Choroid plexus epithelial cell (primary cell): ENCODE results near the gene POPDC3.
A peak's percentile ranks its signal among the peaks of the same experiment; 100 is the strongest.

Experiments
- DNase-seq: peaks from one replicate; pipeline ENCODE4 v3.0.0-alpha.2; 2010; ENCODE audit warnings: low read depth
- H3K4me3 ChIP-seq: 2 replicates; pipeline ENCODE4 v1.5.1; 2011; ENCODE audit warnings: low read depth, mild to moderate bottlenecking, control low read depth, low read length, moderate library complexity
- TF ChIP-seq, protein P1 (sequence below): conservative IDR thresholded peaks from 2 replicates; pipeline ENCODE4 v1.5.1; 2011; ENCODE audit warnings: low read depth, mild to moderate bottlenecking, control low read depth, inconsistent platforms, low read length, moderate library complexity

The POPDC3 gene

DNA sequence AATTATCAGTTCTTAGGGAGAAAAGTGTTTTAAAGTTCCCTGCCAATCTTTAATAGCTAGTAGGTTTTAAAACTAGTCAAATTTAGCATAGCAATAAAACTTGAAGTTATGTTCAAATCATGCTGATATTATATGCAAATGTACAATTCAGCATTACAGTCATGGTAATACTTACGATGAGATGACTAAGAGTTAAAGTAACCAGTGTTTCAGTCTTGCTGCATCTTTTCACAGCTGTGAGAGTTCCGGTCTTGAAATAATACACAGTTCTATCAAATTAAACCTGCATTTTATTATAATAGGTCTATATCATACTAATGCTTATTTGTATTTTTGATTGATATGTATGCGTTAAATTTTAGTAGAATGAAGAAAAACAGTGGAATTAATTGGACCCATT lies 26.1 kb downstream of the POPDC3 start:
- TF ChIP-seq, protein P1, sequence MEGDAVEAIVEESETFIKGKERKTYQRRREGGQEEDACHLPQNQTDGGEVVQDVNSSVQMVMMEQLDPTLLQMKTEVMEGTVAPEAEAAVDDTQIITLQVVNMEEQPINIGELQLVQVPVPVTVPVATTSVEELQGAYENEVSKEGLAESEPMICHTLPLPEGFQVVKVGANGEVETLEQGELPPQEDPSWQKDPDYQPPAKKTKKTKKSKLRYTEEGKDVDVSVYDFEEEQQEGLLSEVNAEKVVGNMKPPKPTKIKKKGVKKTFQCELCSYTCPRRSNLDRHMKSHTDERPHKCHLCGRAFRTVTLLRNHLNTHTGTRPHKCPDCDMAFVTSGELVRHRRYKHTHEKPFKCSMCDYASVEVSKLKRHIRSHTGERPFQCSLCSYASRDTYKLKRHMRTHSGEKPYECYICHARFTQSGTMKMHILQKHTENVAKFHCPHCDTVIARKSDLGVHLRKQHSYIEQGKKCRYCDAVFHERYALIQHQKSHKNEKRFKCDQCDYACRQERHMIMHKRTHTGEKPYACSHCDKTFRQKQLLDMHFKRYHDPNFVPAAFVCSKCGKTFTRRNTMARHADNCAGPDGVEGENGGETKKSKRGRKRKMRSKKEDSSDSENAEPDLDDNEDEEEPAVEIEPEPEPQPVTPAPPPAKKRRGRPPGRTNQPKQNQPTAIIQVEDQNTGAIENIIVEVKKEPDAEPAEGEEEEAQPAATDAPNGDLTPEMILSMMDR, result no peak

DNA sequence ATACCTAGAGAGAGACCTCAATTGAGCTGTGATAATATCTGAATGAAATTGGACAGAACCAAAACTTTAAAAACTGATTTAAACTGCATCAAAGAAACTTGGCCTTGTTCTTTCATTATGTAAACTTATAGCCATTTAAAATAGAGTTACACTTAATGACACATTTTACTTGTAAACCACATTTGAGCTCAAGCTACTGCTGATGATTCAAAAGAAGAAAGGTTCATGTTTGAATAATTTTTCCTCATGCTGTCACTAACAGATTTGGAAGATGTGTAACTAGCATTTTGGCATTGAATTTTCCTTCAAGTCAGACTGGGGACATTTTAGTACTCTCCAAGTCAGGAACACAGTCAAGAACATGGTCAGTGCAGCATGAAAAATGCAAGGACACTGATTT lies 26.9 kb downstream of the POPDC3 start:
- no peak overlapping the region for H3K4me3 ChIP-seq
- DNase-seq, result no peak
- TF ChIP-seq, protein P1, result no peak

More for the DNA sequence above, 26.1 kb downstream of the POPDC3 start:
- no peak for DNase-seq
- H3K4me3 ChIP-seq, result no peak overlapping the region

DNA sequence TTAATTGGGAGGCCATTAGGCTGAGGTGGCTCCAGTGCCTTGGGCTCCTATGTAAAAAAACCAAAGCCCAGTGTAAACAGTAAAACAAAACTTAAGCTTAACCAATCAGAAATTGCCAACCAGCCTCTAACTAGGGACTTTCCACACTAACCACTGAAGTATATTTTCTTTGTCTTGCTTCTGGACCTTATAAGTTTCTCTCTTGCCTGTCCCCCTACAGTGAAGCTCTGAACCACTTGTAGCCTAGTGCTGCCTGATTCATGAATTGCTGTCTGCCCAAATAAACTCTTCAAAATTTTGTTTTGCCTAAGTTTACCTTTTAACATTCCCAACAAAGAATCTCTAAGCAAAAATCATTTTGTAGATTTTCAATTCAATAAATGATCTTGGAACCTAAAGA lies 28.2 kb downstream of the POPDC3 start:
- DNase-seq, result no peak
- no peak overlapping the region for H3K4me3 ChIP-seq
- TF ChIP-seq, protein P1, result no peak

DNA sequence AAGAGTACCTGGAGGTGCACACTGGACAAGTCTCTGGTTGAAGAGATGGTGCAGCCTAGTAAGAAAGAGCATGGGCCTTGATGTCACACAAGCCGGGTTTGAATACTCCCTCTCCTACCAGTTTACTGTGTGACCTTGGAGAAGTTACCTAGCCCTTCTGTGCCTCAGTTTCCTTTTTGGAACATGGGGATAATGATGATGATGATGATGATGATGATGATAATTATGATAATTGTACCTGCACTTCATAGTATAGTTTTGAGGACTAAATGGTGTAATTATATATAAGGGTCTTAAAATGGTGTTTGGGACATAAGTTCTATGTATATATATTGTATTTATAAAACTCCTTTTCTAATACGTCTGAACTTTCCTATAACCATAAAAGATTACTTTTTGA lies 41.7 kb downstream of the POPDC3 start:
- TF ChIP-seq, protein P1, result no peak
- no peak overlapping the region for H3K4me3 ChIP-seq
- DNase-seq, result no peak

DNA sequence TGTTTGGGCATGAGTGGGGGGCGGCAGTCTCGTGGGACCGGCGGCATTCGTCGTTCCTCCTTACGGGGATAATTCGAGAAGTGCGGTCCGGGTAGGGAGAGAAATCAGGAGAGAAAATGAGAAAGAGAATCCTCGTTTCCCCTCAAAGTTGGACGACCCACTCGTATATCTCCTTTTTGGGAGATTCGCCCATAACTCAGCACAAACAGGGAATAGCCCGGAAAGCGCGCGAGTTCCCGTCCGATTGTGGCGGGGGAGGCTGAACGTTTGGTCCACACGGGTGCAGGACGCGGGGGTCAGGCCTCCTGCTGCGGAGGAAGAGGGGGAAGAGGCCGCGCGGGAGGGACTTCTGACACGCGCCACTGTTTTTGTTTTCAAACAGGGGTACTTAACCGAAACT lies 42.4 kb downstream of the POPDC3 start:
- H3K4me3 ChIP-seq, result peak overlapping the region; percentile 80
- peak; percentile 10 for DNase-seq
- TF ChIP-seq, protein P1, result no peak

DNA sequence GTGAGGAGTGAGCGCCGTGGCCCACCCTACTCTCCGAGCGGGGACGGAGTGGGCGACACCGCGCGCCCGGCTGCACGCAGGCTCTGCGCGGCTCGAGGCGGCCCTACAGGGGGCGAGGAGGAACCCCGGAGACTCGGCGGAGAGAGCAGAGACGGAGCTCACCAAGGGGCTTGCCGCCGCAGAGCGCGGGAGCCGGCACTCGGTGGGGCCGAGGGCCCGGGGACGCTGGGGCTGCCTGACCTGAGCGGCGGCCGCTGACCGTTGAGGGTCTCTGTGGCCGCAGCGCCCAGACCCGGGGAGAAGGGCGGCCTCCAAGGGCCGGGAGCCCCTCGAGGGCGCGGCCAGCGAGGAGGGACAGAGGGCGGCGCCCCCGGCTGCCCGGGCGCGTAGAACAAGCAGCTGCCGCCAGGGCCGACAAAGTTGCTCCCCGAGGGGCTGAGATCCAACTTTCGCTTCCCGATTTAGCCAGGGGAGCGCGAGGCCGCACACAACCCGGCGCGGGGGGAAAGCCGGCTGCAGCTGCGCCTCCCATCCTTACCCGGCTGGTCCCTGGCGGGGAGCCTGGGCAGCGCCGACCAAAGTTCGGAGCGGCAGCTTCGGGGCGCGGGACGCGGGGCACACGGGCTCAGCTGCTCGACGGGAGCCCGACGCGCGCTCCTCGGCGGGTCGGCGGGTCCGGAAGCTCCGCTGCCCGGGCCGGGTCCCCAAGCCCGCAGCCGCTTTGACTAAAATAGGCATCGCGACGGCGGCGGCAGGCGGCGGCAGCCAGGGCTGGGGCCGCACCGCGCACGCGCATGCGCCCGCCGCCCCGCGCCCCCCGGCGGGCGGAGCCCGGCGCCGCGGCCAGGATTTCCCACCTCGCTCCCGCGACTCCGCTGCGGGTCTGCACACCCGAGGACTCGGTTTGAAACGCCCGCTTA lies 43.1 kb downstream of the POPDC3 start:
- peak; percentile 56 for DNase-seq
- H3K4me3 ChIP-seq, result peak overlapping the region; percentile 80
- TF ChIP-seq, protein P1, result no peak
